Measurements from ENCODE around the gene CD80. TPM values are rescaled to one million over a fixed set of nuclear protein-coding genes. Genes with fewer than 3 reads are reported as not detected.

Gene CD80
- total and polyA plus RNA-seq, 7 donors: 0.06 to 0.22 (median 0.07) TPM; not detected in 4

DNA sequence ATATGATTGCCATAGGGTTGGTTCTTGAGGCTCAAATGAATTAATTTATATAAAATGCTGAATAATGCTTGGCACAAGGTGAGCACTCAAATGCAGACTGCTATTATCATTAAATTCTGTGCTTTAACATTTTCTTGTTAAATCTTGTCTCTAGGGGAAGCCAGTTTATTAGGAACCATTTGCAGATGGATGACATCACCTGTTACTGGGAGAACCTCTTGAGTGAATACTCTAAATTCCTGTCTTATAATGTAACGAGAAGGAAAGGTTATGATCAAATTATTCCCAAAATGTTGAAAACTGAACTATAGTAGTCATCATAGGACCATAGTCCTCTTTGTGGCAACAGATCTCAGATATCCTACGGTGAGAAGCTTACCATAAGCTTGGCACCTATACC, 67.3 kb downstream of the CD80 start:
- peaks cover 3 to 52% of the 10 kb centered on the region in 2 donors for H3K36me3 ChIP-seq (ENCODE audit: insufficient read depth in 1 of 2, low read depth in 1 of 2)
- H3K27me3 ChIP-seq (ENCODE audit: insufficient read depth in 3 of 3, low read length in 2 of 3): no peaks in the 10 kb centered on the region
- TF ChIP-seq, protein P1, sequence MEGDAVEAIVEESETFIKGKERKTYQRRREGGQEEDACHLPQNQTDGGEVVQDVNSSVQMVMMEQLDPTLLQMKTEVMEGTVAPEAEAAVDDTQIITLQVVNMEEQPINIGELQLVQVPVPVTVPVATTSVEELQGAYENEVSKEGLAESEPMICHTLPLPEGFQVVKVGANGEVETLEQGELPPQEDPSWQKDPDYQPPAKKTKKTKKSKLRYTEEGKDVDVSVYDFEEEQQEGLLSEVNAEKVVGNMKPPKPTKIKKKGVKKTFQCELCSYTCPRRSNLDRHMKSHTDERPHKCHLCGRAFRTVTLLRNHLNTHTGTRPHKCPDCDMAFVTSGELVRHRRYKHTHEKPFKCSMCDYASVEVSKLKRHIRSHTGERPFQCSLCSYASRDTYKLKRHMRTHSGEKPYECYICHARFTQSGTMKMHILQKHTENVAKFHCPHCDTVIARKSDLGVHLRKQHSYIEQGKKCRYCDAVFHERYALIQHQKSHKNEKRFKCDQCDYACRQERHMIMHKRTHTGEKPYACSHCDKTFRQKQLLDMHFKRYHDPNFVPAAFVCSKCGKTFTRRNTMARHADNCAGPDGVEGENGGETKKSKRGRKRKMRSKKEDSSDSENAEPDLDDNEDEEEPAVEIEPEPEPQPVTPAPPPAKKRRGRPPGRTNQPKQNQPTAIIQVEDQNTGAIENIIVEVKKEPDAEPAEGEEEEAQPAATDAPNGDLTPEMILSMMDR (IDR thresholded peaks at IDR 0.05): no peak
- WGBS, 3 donors: 90 to 92% (median 91%) methylated on average over 2 of the region's 2 CpGs
- no peak for DNase-seq
- H3K4me1 ChIP-seq: no peaks in the 10 kb centered on the region
- no peak overlapping the region for H3K27ac ChIP-seq
- ATAC-seq: no peak
- intact Hi-C loops (cut with DNase I): loop anchor here in 1 of 2 donors (10.0 kb wide), 1 partner anchor 183 kb away; the partner anchor contains the start of gene COX17
- H3K4me3 ChIP-seq: no peak overlapping the region
- no peaks in the 10 kb centered on the region for H3K9me3 ChIP-seq

- Histone ChIP-seq H3K4me3 (no peak overlapping the region), H3K4me1 (no peaks in the 10 kb centered on the region), H3K27me3 (ENCODE audit: insufficient read depth in 3 of 3, low read length in 2 of 3) (no peaks in the 10 kb centered on the region), H3K9me3 (no peaks in the 10 kb centered on the region), H3K36me3 (ENCODE audit: insufficient read depth in 1 of 2, low read depth in 1 of 2) (peaks cover 11 to 72% of the 10 kb centered on the region in 2 donors), H3K27ac (no peak overlapping the region)
- 89 to 96% (median 92%) methylated on average over 2 of the region's 2 CpGs for WGBS, 3 donors
- intact Hi-C loops (cut with DNase I): loop anchor here in 1 of 2 donors (10.0 kb wide), 1 partner anchor 185 kb away; the partner anchor contains the start of gene COX17
- ATAC-seq (no peak), DNase-seq (no peak)
- TF ChIP-seq, protein P1 (IDR thresholded peaks at IDR 0.05): no peak
Observed at GRCh38 chr3:119490153-119490552, 69.3 kb downstream of the CD80 start.

DNA sequence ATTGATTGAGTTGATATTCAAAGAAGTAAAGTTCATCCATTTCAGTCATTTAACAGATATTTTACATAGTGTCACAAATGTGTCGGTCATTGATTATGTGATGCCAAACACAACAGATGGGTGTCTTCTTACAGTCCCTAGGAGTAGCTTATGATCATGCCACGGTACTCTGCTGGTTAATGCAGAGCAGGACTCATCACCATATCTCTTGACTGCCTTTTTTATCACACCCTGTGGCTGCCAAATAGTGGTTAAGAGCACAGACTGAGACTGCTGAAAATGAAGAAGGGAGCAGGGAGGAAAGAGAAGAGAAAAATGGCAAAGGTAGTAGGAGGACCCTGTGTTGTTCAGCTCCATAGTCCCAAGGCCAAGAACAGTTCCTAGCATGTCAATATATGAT, 73.9 kb downstream of the CD80 start:
- DNase-seq (no peak), ATAC-seq (no peak)
- no peaks in the 10 kb centered on the region for H3K27me3 ChIP-seq (ENCODE audit: insufficient read depth in 3 of 3, low read length in 2 of 3)
- H3K9me3 ChIP-seq: no peaks in the 10 kb centered on the region
- no peak overlapping the region for H3K27ac ChIP-seq
- peaks cover 15 to 88% of the 10 kb centered on the region in 2 donors for H3K36me3 ChIP-seq (ENCODE audit: insufficient read depth in 1 of 2, low read depth in 1 of 2)
- intact Hi-C loops (cut with DNase I): no loop called here
- H3K4me3 ChIP-seq: no peak overlapping the region
- no peaks in the 10 kb centered on the region for H3K4me1 ChIP-seq
- TF ChIP-seq, protein P1 (IDR thresholded peaks at IDR 0.05): no peak
- WGBS, 3 donors: 92 to 96% (median 95%) methylated on average over 2 of the region's 2 CpGs

GRCh38 chr3:119483101-119483500, 76.3 kb downstream of the CD80 start:
- H3K4me1 ChIP-seq: no peaks in the 10 kb centered on the region
- no peaks in the 10 kb centered on the region for H3K27me3 ChIP-seq (ENCODE audit: insufficient read depth in 3 of 3, low read length in 2 of 3)
- H3K36me3 ChIP-seq (ENCODE audit: insufficient read depth in 1 of 2, low read depth in 1 of 2): peaks cover 12 to 97% of the 10 kb centered on the region in 2 donors
- DNase-seq (no peak), ATAC-seq (no peak)
- no peak overlapping the region for H3K4me3 ChIP-seq
- TF ChIP-seq, protein P1 (IDR thresholded peaks at IDR 0.05): no peak
- no peaks in the 10 kb centered on the region for H3K9me3 ChIP-seq
- H3K27ac ChIP-seq: no peak overlapping the region
- intact Hi-C loops (cut with DNase I): no loop called here
- 74 to 90% (median 88%) methylated on average over 1 of the region's 1 CpG for WGBS, 3 donors

DNA sequence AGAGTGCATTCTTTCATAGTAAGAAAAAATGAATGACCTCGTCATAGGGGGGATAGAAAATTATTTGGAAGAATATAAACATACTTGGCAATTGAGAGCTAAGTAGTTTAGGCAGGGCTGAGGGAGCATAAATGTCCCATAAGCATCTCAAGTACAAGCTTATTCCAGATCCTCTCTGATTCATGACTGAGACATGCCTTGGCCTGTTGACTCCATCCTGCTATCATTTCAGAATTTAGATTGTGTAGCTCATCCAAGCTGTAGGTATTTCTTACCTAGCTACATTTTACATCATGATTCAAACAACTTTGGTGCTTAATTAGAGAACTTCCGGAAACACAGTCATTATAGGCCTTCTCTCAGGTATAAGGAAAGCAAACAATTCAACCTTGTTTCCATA, 78.3 kb downstream of the CD80 start:
- no peaks in the 10 kb centered on the region for H3K4me1 ChIP-seq
- TF ChIP-seq, protein P1 (IDR thresholded peaks at IDR 0.05): no peak
- intact Hi-C loops (cut with DNase I): no loop called here
- no peak overlapping the region for H3K4me3 ChIP-seq
- no peaks in the 10 kb centered on the region for H3K9me3 ChIP-seq
- 94 to 99% (median 97%) methylated on average over 2 of the region's 2 CpGs for WGBS, 3 donors
- H3K36me3 ChIP-seq (ENCODE audit: insufficient read depth in 1 of 2, low read depth in 1 of 2): peaks cover 10 to 97% of the 10 kb centered on the region in 2 donors
- ATAC-seq: no peak
- no peak overlapping the region for H3K27ac ChIP-seq
- H3K27me3 ChIP-seq (ENCODE audit: insufficient read depth in 3 of 3, low read length in 2 of 3): no peaks in the 10 kb centered on the region
- DNase-seq: no peak
